ENCODE results near the gene KRT39.
"Not testable (repeated sequence)": the region's sequence is repeated elsewhere in the genome, so short reads cannot be mapped to it uniquely, and the experiment has no call there.

Gene KRT39

GRCh38 chr17:40937384-40937819 is 29.3 kb downstream of the KRT39 start, which contains the start of gene KRT23:
Gene KRT23, minus strand, starts transcription at chr17:40937646. Its CDS starts 1,043 bp downstream, at chr17:40936603.
- peak; percentile 7 for DNase-seq

DNA sequence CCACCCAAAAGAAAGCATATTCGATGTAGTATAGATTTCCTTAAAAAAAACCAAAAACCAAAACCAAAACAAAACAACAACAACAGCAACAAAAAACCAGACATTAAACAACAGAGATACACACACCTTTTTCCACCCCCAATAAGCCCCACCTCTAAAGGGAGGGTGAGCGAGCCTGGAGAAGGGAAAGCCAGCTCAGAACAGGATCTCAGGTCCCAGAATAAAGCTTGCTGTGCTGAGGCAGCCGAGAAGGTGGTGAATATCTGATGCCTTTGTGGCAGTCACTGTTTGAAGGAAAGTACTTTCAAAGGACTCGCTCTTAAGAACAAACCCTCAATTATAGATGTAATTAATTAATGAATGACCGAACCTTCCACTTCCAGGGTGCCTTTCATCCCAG is 29.8 kb downstream of the KRT39 start:
- DNase-seq = no peak

DNA sequence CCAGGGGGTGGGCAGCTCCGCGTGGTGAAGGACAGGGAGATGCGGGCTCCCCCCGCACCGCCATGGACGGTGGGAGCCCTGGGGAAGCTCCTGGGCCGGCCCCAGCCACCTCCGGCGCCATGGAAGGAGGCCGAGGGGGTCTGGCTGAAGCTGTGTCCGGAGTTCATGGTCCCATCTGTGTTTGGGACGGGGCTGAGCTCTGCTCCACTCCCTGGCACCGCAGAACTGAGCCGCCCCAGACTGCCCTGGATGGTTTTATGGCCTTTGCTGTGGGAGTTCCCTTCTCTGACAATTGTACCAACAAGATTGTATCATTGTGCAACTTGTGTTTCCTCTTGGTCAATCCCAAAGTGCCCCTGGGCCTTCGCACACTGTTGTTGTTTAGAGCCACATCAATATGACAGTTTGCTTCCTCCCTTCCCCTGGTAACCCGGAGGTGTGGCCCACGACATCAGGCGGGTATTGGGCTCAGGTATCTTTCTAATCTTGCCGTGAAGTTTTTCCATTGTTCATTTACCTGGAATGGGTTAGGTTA is 30.2 kb downstream of the KRT39 start:
- no peak for DNase-seq

DNA sequence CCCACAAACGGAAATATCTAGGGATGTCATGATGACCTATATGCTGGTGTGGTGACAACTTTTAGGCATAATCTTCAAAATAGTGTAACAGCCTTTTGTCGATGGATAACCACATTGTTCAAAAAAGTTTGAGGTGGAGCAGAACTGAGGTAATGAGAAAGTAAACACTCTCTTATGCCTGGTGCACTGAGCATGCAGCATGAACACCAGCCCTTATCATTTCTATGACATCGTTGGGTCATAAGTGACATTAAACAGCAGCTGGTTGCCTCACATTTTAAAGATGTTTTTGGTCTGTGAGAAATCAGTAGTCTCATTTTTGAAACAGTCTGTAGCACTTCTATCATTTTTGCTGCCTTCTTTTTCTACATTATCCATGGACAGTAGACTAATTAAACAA is 31.1 kb downstream of the KRT39 start:
- no peak for DNase-seq

GRCh38 chr17:40932608-40933007 is 34.1 kb downstream of the KRT39 start:
- no peak for DNase-seq

DNA sequence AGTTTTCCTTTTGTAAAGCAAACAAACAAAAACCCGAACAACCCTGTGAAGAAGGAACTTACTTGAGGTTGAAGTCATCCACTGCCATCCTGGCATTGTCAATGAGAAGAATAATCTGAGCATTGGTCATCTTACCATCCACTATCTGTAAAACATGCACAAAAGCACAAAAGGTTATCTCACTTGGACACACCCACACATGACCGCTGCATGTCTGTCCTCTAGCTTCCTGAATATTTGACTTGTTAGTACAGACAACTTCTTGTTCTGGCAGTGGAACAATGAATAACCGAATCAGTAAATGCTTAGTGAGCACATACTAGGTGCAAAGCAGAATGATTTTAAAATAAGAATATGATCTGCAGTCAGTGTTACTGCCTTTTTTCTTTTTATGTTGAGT is 35.4 kb downstream of the KRT39 start:
- DNase-seq = no peak

- DNase-seq = no peak
Measured at GRCh38 chr17:40926341-40926740, 40.4 kb downstream of the KRT39 start.

DNA sequence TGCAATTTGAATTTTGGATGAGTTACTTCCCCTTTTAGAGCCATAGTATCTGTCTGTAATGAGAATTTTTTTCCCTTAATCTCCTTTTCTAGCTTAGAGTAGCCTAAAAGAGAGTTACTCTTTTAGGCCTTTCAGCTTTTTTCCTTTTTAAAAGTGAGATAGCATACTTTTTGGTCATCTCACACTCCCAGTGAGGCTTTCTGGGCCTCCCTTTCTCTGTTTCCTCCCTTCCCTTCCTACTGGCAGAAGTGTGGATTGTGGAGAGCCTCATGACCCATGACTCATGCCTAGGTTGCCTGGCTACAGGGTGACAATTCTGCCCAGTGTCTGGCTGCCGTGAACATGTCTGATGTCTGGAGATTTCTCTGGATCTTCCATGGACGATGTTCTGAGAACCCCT is 44.5 kb downstream of the KRT39 start:
- DNase-seq = no peak

GRCh38 chr17:40921026-40921425 is 45.7 kb downstream of the KRT39 start:
- no peak for DNase-seq

- not testable (repeated sequence) for DNase-seq
Measured at GRCh38 chr17:40917116-40917515, 49.6 kb downstream of the KRT39 start.

- DNase-seq = no peak
Measured at GRCh38 chr17:40916366-40916765, 50.4 kb downstream of the KRT39 start.

GRCh38 chr17:40915721-40916256 is 51.0 kb downstream of the KRT39 start:
- DNase-seq = no peak

DNA sequence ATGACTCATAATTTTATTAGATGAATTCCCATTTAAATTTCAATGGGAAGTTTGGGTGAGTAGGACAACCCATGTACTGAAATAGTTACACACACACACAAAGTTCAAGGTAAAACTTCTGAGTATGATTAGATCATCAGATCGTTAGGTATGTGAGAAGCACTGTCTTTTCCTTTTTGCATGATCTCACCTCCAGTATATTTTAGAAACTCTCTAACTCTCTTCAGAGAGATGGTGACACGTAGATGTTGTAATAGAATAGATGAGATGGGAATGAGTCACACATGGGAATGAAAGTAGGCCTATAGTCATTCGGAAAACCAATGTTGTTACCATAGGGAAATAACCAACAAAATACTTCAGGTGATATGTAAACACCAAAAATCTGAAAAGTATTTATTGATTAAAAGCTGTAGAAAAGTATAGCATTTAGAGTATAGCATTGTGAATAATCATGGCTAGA is 51.5 kb downstream of the KRT39 start:
- DNase-seq = no peak

GRCh38 chr17:40914075-40914855 is 52.5 kb downstream of the KRT39 start:
- DNase-seq = no peak

- DNase-seq = no peak
Measured at GRCh38 chr17:40912486-40913210, 54.1 kb downstream of the KRT39 start.

- no peak for DNase-seq
Measured at GRCh38 chr17:40910441-40910841, 56.3 kb downstream of the KRT39 start.

GRCh38 chr17:40909755-40910154 is 57.0 kb downstream of the KRT39 start:
- no peak for DNase-seq

DNA sequence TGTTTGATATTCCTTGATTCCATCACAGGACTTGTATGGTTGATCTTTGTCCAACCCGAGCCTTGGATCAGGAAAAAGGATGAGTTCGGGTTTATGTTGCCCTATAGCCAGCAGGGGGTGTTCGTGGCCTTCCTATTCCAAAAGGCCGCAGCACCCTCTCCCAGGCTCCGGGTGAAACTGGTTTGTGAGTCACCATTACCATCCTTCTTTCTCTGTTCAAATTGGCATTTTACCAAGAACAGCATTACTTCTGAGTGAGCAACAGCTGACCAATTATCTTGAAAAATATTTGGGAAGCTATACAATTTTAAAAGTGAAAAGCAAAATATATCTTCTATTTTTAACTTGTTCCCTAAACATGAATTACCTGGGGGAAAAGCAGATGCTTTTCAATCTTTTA is 57.4 kb downstream of the KRT39 start:
- DNase-seq = peak; percentile 71

All from NCI-H1417 treated with DMSO at 0.1 percent for 48 hours (cell line).